ENCODE measurements around the gene EPB41L1.

GRCh38 chr20:36116807-36117441 lies 37.6 kb upstream of the EPB41L1 start:
- TF ChIP-seq, protein P1, sequence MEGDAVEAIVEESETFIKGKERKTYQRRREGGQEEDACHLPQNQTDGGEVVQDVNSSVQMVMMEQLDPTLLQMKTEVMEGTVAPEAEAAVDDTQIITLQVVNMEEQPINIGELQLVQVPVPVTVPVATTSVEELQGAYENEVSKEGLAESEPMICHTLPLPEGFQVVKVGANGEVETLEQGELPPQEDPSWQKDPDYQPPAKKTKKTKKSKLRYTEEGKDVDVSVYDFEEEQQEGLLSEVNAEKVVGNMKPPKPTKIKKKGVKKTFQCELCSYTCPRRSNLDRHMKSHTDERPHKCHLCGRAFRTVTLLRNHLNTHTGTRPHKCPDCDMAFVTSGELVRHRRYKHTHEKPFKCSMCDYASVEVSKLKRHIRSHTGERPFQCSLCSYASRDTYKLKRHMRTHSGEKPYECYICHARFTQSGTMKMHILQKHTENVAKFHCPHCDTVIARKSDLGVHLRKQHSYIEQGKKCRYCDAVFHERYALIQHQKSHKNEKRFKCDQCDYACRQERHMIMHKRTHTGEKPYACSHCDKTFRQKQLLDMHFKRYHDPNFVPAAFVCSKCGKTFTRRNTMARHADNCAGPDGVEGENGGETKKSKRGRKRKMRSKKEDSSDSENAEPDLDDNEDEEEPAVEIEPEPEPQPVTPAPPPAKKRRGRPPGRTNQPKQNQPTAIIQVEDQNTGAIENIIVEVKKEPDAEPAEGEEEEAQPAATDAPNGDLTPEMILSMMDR (IDR thresholded peaks at IDR 0.05), result no peak
- TF ChIP-seq POLR2A (IDR thresholded peaks at IDR 0.05), result no peak
- TF ChIP-seq EP300 (IDR thresholded peaks at IDR 0.05), result no peak
